Measurements from ENCODE around the gene ZNF274.
"Not testable (repeated sequence)": the region's sequence is repeated elsewhere in the genome, so short reads cannot be mapped to it uniquely, and the experiment has no call there.

Gene ZNF274

DNA sequence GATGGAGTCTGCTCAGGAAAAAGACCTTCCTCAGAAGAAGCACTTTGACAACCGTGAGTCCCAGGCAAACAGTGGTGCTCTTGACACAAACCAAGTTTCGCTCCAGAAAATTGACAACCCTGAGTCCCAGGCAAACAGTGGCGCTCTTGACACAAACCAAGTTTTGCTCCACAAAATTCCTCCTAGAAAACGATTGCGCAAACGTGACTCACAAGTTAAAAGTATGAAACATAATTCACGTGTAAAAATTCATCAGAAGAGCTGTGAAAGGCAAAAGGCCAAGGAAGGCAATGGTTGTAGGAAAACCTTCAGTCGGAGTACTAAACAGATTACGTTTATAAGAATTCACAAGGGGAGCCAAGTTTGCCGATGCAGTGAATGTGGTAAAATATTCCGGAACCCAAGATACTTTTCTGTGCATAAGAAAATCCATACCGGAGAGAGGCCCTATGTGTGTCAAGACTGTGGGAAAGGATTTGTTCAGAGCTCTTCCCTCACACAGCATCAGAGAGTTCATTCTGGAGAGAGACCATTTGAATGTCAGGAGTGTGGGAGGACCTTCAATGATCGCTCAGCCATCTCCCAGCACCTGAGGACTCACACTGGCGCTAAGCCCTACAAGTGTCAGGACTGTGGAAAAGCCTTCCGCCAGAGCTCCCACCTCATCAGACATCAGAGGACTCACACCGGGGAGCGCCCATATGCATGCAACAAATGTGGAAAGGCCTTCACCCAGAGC is 29.6 kb downstream of the ZNF274 start:
- in situ Hi-C loops (cut with MboI; ENCODE audit: low sequenced_read_pairs), result no loop called here

DNA sequence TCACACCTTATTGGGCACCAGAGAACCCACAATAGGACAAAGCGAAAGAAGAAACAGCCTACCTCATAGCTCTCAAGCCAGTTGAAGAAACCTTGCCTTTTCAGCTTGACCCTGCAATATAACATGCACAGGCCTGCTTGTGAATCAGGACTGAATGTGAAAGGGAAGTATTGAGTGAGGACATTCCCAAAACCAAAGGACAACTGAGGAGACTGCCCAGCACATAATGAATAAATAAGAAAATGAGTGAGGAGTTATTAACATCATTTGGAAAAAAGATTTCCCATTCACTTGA is 30.2 kb downstream of the ZNF274 start:
- in situ Hi-C loops (cut with MboI; ENCODE audit: low sequenced_read_pairs), result no loop called here

DNA sequence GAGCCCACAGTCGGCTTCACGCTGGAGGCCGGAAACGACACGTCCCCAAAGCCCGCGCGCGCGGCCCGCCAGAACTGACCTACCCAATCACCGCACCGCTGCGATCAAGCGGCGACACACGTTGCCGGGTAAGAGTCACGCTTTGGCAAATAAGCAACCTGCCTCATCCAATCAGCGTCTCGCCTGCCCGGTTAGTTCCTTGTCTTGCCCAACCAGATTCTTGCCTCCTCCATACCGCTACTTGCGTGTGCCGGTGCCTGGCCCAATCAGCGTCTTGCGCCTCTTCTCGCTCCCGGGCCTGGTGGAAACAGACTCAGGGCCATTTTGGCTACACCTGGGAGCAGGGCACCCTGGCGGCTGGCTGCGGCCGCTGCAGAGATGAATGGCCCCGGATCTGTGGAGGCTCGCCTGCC is 34.2 kb downstream of the ZNF274 start:
- in situ Hi-C loops (cut with MboI; ENCODE audit: low sequenced_read_pairs), result no loop called here

DNA sequence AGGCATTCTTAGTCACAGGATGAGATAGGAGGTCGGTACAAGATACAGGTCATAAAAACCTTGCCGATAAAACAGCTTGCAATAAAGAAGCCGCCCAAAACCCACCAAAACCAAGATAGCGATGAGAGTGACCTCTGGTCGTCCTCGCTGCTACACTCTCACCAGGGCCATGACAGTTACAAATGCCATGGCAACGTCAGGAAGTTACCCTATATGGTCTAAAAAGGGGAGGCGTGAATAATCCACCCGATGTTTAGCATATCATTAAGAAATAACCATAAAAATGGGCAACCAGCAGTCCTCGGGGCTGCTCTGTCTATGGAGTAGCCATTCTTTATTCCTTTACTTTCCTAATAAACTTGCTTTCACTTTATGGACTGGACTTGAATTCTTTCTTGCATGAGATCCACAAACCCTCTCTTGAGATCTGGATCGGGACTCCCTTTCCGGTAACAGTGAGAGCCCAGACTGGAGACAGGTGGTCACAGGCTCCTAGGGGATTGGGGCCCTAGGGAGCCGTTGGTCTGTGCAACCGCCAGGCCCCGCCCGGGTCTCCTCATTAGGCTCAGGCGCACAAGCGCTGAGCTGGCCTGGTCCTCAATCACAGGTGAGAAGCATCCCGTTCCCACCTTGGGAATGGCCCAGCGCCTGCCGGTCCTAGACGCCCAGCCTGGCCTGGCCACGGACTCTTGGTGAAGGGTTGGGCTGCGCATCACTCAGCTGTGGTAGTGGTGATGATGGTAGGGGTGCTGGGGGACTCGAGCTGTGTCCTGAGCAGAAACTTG is 34.9 kb downstream of the ZNF274 start:
- in situ Hi-C loops (cut with MboI; ENCODE audit: low sequenced_read_pairs), result no loop called here

DNA sequence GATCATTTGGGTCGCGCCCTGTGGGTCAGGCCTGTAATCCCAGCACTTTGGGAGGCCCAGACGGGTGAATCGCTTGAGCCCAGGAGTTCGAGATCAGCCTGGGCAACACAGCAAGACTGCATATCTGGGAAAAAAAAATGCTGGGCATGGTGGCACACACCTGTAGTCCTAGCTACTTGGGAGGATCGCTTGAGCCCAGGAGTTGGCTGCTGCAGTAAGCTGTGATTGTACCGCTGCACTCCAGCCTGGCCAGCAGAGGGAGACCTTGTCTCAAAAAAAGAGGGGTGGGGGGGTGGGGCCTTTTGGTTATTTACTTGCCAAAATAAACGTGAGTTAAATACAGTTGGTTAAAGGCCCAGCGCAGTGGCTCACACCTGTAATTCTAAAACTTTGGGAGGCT is 36.0 kb downstream of the ZNF274 start:
- in situ Hi-C loops (cut with MboI; ENCODE audit: low sequenced_read_pairs), result no loop called here

DNA sequence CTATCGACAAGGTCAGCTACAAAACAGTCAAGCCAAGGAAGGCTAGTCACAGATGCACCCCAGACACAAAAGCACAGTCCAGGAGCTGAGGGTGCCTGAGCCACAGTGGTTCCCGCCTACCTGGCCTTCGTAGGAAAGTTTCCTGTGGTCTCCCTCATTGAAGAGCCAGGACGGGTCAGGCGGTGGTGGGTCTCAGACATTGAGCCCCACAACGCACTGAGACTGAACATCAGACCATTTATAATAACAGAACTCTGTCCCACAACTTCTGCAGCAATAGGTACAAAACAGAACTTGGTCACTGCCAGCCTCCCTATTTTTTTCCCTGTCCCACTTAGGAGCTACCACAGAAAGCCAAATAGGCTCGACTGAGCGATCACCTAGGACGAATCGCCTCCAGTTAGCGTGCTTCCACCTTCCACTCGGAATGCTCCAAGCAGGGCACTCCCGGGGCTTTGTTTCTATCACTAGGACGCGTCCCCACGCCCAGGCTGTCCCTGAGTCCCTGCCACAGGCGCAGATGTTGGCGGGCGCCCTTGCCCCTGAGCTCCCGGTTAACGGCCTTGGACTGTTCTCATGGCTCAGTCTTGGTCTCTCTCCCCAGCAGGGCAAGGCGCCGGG is 45.2 kb downstream of the ZNF274 start:
- in situ Hi-C loops (cut with MboI; ENCODE audit: low sequenced_read_pairs), result no loop called here

DNA sequence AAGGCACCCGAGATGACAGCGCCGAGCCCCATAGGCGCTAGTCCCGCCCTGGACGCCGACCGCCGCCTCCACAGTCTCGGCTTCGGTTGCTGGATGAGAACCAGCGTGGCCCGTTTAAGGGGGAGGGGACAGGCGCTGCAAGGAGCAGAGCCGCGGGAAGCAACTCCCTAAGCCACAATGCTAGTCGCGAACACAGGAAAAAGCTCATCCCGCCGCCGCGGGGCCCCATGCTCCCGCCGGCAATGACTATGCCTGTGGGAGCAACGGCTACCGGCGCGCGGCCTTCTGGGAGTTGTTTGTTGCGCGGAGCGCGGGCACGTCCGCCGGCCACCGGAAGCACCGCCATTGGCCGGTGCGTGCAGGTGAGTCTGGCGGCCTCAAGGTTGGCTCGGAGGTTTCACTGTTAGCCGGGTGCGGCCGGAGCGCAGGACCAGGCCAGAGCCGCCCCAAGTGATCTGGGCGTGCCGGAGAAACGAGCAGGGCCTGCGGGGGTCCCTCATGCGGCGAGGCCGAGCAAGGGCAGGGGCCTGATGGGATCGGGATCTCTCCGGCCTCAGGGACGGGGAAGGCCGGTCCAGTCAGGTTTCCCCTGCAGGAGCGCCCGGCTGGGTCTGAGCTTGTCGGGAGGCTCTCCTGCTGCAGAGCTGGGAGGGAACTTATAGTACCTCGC is 45.9 kb downstream of the ZNF274 start, which contains the start of gene ZNF544:
TSS of gene ZNF544 (plus strand) at position 330 of the 670 bp plus-strand sequence. CDS start 15,110 bp downstream, outside the sequence.
- in situ Hi-C loops (cut with MboI; ENCODE audit: low sequenced_read_pairs), result no loop called here

DNA sequence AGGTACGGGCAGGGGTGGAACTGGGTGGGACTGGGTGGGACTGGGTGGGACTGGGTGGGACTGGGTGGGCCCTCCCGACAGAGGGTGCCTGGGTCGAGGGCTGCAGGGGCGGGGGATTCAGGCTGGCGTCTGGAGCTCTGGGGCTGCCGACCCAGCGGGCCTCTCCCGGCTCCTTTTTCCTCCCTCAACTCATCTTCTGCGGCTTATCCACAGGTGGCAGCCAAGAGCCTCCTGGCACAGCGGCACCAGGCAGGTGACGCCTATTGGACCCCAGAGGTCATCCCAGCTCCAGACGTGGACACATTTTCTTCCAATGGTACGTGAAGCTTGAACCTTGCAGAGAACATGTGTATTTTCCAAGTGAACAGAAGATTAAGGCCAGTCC is 46.4 kb downstream of the ZNF274 start:
- in situ Hi-C loops (cut with MboI; ENCODE audit: low sequenced_read_pairs), result no loop called here

DNA sequence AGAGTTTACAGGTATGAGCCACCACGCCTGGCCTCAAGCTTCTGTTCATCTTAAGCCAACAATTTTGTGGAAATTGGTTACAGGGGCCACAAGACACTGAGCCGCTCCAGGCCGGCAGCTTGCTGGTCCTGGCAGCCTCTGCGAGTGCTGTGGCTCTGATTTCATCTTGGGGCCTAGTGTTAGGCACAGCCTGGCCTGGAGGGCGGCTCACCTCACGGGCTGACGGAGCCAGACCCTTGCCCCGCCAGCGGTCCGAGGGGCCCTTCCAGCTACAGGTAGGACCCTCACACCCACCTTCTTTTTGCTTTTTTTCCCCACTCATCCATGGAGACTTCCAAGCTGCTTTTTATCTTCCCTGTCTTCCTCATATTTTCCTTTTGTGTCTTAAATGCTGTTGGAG is 54.5 kb downstream of the ZNF274 start:
- in situ Hi-C loops (cut with MboI; ENCODE audit: low sequenced_read_pairs), result no loop called here

DNA sequence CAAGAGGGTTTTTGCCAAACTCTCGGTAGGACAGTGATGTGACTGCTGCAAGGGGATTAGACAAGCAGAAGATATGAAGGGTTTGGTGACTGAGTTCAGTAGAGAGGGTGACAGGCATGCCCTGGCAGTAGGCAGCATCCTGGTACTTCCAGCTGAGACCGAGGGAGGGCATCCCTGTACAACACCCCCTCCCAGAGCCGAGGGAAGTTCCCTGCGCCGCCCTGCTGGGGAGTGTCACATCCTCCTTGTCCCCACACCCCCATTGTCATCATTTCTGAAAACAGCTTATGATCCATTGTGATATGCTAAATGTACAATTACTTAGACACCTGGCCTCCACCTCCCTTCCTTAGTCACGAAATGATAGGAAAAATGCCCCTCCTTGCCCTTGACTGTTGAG is 60.5 kb downstream of the ZNF274 start:
- in situ Hi-C loops (cut with MboI; ENCODE audit: low sequenced_read_pairs), result no loop called here

DNA sequence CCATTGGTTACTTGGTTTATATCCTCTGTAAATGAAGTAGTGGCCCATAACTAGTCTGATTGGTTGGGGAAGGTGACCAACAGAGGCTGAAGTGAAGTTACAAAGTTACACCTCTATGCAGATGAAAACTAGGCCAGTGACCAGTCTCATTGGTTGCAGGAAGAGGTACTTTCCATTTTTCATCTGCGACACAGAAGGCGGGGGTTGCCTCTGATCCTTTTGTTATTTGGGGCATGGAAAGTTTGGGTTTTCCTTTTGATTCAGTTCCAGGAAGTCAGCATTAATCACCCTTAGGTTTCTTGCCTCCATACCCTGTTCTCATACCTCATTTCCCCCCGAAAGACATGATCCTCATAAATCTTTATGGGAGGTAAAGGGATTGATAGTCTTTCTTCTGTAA is 66.0 kb downstream of the ZNF274 start:
- in situ Hi-C loops (cut with MboI; ENCODE audit: low sequenced_read_pairs), result no loop called here

DNA sequence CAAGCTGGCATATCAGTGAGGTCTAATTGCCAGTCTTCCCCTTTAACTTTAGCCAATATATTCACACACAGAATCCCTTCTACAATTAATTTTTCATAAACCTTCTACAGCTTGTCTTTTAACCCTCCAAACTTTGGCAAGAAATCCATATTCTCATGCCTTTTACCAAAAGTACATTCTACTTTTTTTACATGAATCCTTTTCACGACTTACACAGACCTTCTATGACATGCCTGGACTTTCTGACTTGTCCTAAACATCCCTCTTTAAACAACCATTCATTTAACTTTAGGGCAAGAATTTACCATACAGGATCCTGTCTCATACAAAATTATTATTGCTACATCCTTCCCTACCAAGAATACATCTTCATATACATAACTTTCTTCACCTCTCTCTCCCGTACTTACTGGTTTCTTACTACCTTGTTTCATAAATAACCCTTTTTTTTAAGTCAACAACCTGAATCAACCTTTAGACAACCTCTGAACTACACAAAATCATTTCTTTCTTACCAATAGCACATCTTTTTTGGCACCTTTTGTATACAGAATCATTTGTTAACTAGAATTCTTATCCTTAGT is 69.3 kb downstream of the ZNF274 start:
- in situ Hi-C loops (cut with MboI; ENCODE audit: low sequenced_read_pairs), result no loop called here

DNA sequence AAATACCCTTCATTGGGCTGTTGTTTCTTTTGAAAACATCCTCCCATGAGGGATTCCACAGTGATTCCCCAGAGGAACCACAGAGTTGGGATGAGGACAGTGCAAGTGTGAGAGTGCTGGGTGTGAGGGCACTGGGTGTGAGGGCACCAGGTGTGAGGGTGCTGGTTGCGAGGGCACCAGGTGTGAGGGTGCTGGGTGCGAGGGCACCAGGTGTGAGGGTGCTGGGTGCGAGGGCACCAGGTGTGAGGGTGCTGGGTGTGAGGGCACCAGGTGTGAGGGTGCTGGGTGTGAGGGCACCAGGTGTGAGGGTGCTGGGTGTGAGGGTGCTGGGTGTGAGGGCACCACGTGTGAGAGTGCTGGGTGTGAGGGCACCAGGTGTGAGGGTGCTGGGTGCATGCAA is 75.4 kb downstream of the ZNF274 start:
- in situ Hi-C loops (cut with MboI; ENCODE audit: low sequenced_read_pairs), result not testable (repeated sequence)

DNA sequence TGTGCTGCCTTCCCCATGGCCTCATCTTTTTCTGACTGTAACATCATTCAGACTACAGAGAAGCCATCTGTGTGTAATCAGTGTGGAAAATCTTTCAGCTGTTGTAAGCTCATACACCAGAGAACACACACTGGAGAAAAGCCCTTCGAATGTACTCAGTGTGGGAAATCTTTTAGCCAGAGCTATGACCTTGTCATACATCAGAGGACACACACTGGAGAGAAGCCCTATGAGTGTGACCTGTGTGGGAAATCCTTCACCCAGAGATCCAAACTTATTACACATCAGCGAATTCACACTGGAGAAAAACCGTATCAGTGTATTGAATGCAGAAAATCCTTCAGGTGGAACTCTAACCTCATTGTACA is 78.7 kb downstream of the ZNF274 start:
- in situ Hi-C loops (cut with MboI; ENCODE audit: low sequenced_read_pairs), result no loop called here

DNA sequence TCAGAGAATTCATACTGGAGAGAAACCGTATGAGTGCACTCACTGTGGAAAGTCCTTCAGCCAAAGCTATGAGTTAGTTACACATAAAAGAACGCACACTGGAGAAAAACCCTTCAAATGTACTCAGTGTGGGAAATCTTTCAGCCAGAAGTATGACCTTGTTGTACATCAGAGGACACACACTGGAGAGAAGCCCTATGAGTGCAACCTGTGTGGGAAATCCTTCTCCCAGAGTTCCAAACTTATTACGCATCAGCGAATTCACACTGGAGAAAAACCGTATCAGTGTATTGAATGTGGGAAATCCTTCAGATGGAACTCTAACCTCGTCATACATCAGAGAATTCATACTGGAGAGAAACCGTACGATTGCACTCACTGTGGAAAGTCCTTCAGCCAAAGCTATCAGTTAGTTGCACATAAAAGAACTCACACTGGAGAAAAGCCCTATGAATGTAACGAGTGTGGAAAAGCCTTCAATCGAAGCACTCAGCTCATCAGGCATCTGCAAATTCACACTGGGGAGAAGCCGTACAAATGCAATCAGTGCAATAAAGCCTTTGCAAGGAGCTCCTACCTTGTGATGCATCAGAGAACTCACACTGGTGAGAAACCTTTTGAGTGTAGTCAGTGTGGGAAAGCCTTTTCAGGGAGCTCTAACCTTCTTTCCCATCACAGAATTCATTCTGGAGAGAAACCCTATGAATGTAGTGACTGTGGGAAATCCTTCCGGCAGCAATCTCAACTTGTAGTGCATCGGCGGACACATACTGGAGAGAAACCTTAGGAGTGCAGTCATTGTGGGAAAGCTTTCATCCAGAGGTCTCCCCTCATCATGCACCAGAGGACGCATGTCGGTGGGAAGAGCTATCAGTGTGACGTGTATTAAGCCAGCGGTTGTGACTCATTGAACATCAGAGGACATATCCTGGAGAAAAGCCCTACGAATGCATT is 79.4 kb downstream of the ZNF274 start:
- in situ Hi-C loops (cut with MboI; ENCODE audit: low sequenced_read_pairs), result no loop called here

DNA sequence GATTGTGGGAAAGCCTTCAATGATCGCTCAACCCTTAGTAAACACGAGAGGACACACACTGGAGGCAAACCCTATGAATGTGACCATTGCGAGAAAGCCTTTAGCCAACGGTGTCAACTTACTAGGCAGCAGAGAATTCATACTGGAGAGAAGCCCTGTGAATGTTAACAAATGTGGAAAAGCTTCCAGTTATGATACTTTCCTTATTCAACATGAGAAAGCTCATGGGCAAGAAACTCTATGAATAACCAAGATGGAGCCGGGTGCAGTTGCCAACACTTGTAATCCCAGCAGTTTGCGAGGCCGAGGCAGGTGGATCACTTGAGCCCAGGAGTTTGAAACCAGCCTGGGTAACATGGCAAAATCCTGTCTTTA is 80.0 kb downstream of the ZNF274 start:
- in situ Hi-C loops (cut with MboI; ENCODE audit: low sequenced_read_pairs), result no loop called here

Data from HL-60/S4 treated with retinoic acid at 250 ng/mL for 4 days and 3 days (cell line).